HG02885 (cell line): ENCODE results near the gene ACAA2.
"Not testable (repeated sequence)": the region's sequence is repeated elsewhere in the genome, so short reads cannot be mapped to it uniquely, and the experiment has no call there.

Source experiments
- ATAC-seq: cut with Tn5 transposase; IDR thresholded peaks from one replicate; pipeline ENCODE4 v1.9.1; 2021; ENCODE audit warnings: mild to moderate bottlenecking; ENCODE audit not compliant: unreplicated experiment, poor library complexity

ACAA2 gene

GRCh38 chr18:49815927-49816326, 2.6 kb upstream of the ACAA2 start:
- no peak for ATAC-seq

- ATAC-seq, result peak; percentile 34
Measured at GRCh38 chr18:49814147-49814499, 790 bp upstream of the ACAA2 start.

- peak; percentile 24 for ATAC-seq
Measured at GRCh38 chr18:49813069-49813318, 339 bp downstream of the ACAA2 start.

GRCh38 chr18:49812286-49813068, 856 bp downstream of the ACAA2 start:
- ATAC-seq, result no peak

GRCh38 chr18:49811151-49811938, 2.0 kb downstream of the ACAA2 start:
- no peak for ATAC-seq

- ATAC-seq, result not testable (repeated sequence)
Measured at GRCh38 chr18:49808553-49809191, 4.7 kb downstream of the ACAA2 start.

- no peak for ATAC-seq
Measured at GRCh38 chr18:49804096-49804495, 9.2 kb downstream of the ACAA2 start.

- no peak for ATAC-seq
Measured at GRCh38 chr18:49802623-49803022, 10.7 kb downstream of the ACAA2 start.

GRCh38 chr18:49800491-49800890, 12.8 kb downstream of the ACAA2 start:
- ATAC-seq, result not testable (repeated sequence)

- ATAC-seq, result not testable (repeated sequence)
Measured at GRCh38 chr18:49799806-49800205, 13.5 kb downstream of the ACAA2 start.

- ATAC-seq, result no peak
Measured at GRCh38 chr18:49798001-49798400, 15.3 kb downstream of the ACAA2 start.

- no peak for ATAC-seq
Measured at GRCh38 chr18:49795612-49796552, 17.5 kb downstream of the ACAA2 start.

- no peak for ATAC-seq
Measured at GRCh38 chr18:49794743-49795142, 18.6 kb downstream of the ACAA2 start.

- ATAC-seq, result not testable (repeated sequence)
Measured at GRCh38 chr18:49789560-49790134, 23.7 kb downstream of the ACAA2 start.

- ATAC-seq, result peak; percentile 86
Measured at GRCh38 chr18:49788327-49788898, 24.9 kb downstream of the ACAA2 start.

GRCh38 chr18:49786019-49786720, 27.2 kb downstream of the ACAA2 start:
- ATAC-seq, result no peak

GRCh38 chr18:49784427-49785185, 28.7 kb downstream of the ACAA2 start:
- no peak for ATAC-seq

GRCh38 chr18:49783631-49784030, 29.7 kb downstream of the ACAA2 start:
- not testable (repeated sequence) for ATAC-seq
